AG10803 (cell line): ENCODE results near the gene STARD13.

Experiments
- DNase-seq: peaks from one replicate; pipeline ENCODE4 v3.0.0; 2010; ENCODE audit warnings: low read depth
- H3K4me3 ChIP-seq: 2 replicates; pipeline ENCODE4 v1.5.1; 2011; ENCODE audit warnings: mild to moderate bottlenecking, low read length, control low read depth
- TF ChIP-seq, protein P1 (sequence below): conservative IDR thresholded peaks from 2 replicates; pipeline ENCODE4 v1.5.1; 2011; ENCODE audit warnings: mild to moderate bottlenecking, low read length, control low read depth, inconsistent platforms

Gene STARD13

DNA sequence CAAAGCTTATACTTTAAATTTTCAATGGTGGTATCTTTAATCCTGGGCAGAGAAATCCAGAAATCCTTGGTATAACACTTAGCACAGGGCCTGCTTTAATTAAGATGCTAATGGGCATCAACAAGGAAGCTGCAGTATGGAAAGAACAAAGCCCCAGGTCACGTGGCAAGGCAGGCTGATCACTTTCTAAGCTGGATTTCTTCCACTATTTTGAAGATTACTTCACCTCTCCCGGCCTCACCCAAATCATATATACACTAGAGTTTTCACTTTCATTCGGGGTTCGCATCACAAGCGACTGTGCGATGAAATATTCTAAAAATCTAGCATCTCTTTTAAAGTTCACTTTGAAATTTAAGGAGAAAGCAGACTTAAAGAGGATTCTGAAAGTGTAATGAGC, 71.8 kb downstream of the STARD13 start:
- TF ChIP-seq, protein P1, sequence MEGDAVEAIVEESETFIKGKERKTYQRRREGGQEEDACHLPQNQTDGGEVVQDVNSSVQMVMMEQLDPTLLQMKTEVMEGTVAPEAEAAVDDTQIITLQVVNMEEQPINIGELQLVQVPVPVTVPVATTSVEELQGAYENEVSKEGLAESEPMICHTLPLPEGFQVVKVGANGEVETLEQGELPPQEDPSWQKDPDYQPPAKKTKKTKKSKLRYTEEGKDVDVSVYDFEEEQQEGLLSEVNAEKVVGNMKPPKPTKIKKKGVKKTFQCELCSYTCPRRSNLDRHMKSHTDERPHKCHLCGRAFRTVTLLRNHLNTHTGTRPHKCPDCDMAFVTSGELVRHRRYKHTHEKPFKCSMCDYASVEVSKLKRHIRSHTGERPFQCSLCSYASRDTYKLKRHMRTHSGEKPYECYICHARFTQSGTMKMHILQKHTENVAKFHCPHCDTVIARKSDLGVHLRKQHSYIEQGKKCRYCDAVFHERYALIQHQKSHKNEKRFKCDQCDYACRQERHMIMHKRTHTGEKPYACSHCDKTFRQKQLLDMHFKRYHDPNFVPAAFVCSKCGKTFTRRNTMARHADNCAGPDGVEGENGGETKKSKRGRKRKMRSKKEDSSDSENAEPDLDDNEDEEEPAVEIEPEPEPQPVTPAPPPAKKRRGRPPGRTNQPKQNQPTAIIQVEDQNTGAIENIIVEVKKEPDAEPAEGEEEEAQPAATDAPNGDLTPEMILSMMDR: no peak
- DNase-seq: no peak
- no peak overlapping the region for H3K4me3 ChIP-seq

DNA sequence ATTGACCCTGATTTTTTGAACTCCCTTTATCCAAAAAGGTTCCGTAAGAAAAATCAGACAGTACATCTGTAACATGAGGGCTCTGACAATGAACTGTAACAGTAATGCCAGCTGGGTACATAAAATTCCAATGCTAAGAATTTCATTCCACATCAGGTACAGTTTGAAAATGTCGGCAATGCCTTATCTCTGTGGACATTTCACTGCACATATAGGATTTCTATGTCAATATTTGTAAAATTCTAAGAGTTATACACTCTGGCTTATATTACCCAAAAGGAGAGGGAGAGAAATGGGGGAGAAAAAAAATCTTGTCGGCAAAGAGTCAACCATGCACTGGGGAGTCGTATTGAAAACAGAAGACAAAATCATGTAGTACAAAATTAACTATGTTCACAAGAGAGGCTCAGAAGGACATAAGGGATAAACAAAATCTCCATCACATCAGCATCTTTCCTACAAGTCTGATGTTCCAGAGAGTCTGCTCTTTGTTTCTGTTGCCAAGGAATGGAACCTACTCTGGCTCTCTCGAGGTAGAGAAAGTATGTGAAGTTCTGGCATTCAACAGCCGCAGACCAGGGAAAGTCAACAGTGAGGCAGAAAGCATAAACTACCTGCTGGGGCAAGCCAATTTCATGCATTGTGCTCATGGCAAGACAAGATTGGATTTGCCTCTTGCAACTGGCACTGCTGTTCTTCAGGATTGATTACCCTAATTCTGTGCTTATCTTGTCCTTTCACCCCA, 72.4 kb downstream of the STARD13 start:
- TF ChIP-seq, protein P1: no peak
- DNase-seq: no peak
- no peak overlapping the region for H3K4me3 ChIP-seq

DNA sequence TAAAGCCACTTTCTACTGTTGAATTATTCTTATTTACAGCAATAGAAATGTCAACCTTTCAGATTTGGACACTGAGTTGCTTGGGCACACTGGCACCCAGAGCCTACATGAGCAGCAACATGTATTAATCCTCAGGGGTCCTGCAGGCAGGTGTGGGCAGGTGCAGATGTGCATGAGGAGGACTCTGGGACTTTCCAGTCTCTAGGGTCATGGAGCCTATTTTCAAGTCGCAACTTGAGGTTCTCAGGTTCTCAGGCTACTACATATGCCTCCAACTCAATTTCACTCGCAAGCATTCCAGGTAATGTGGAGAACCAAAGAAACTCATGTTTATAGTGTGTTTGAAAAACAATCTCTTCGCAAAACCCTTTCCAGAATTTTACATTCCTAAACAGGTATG, 73.2 kb downstream of the STARD13 start:
- no peak for DNase-seq
- TF ChIP-seq, protein P1: no peak
- no peak overlapping the region for H3K4me3 ChIP-seq

DNA sequence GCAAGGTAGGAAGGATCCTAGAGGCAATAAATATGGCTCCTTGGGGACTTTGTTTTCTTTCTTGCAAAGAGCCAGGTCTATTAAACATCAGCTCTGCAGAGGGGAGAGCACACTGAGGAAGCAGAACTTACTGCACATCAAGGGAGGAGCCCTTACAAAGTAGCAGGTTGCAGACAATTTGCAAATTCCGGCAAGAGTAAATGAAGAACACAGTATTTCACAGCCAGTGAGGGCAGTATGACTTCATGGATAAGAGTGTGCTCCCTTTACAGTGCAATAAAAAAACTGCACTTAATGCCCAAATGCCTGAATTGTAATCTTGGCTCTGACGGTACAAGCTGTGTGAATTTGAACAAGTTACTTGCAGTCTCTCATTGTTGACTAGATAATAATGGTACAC, 75.5 kb downstream of the STARD13 start:
- no peak overlapping the region for H3K4me3 ChIP-seq
- TF ChIP-seq, protein P1: no peak
- DNase-seq: no peak

DNA sequence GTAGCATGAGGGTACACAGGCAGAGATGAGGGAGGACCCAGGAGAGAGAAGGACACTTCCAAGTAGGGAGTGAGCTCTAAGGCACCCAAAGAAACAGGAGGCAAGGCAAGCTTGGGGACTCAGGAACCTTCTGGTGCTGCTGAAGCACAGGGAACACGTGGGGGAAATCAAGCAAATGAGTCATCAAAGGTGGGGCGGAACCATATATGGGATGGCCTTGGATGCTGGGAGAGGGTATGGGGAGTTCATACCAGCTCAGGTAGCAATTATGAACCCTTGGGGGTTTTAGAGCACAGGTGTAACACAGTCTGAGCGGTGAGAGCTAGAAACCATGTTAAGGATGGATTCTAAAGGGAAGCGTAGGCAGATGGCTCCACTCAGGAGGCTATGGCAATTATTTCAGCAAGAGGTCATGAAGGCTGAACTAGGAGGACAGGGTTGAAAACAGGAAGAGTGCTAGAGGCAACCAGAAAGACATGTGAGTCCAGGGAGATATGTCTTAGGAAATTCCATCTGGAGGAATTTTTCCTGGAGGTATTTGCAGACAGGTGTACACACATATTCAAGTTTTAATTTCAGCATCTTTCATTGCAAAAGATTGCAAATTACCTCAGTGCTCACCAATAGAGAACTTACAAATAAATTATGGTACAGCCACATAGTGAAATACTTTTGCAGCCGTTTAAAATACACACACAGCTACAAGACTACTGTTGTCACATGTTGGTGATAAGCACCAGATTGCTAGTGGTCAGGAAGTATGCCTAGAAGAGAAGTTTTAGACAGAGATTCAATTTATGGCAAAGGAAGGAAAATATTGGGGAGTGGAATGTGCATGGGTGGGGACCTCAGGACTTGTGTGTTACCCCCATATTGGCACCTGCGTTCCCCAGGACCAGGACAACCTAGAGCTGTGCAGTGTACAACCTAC, 77.0 kb downstream of the STARD13 start:
- TF ChIP-seq, protein P1: no peak
- DNase-seq: no peak
- no peak overlapping the region for H3K4me3 ChIP-seq

DNA sequence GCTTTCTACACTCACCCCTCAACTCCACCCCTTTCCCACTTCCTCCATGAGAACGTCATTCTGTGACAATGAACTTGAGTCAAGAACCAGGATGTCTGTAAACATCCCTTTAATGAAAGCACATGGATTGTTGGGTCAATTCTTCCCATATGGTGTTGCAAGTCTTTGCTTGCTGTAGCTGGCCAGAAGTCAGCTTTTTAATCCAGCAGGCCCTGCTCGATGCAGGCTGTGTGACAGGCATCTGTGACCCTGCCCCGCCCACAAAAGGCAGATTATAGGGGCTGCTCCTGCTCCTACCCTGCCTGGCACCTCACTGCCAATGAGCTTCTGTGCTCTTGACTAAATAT, 78.0 kb downstream of the STARD13 start:
- TF ChIP-seq, protein P1: no peak
- H3K4me3 ChIP-seq: no peak overlapping the region
- DNase-seq: peak; percentile 97
